ENCODE data around the gene GABRG2. TPM values are rescaled to one million over a fixed set of nuclear protein-coding genes. Genes with fewer than 3 reads are reported as not detected.
A peak's percentile ranks its signal among the peaks of the same experiment; 100 is the strongest.

GABRG2 gene
- total RNA-seq, 1 experiment from 2014 or later: 0.73 TPM

DNA sequence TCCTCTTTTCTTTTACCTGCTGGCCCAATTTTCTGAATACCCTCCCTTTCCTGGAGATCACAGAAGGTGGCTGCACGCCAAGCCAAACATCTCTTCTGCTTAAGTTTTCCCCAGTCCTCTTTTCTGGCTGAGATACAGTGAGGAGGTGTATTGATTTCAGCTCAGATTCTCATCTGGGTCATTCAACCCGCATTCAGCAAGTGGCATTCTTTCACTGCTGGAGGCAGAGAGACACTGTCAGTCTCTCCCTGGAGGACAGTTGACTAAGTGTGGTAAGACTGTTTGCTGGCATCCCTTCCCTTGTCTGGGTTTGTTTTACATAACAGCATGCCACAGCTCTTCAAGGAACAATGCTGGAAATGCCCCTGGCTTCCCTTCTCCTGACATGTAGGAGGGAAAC is 60.5 kb downstream of the GABRG2 start:
- Histone ChIP-seq H3K36me3 (replicated peaks; ENCODE audit: control insufficient read depth, insufficient read depth, low read length) (no peaks in the 10 kb centered on the region), H3K27me3 (ENCODE audit: control insufficient read depth, insufficient read depth, low read length) (no peaks in the 10 kb centered on the region), H3K4me3 (ENCODE audit: insufficient read depth, low read depth, low read length) (no peak overlapping the region)
- DNase-seq: peak; percentile 16

DNA sequence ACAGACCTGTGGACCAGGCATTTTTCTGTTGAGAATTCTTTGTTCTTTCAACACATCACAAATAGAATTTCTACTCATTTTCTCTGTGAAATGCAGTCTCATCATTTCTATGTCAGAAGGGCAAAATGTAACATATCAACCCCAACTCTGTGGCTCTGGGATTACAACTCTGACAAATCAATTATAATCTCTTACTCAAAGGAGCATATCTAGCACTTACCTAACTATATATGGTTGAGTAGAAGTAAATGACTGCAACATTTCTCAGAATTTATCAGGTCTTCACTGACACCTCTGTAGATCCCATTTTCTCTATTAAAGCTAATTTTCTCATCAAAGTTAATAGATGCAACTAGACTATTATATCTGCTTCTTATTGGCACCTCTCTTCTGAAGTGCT is 64.8 kb downstream of the GABRG2 start:
- H3K27me3 ChIP-seq (ENCODE audit: control insufficient read depth, insufficient read depth, low read length): no peaks in the 10 kb centered on the region
- no peak for DNase-seq
- H3K4me3 ChIP-seq (ENCODE audit: insufficient read depth, low read depth, low read length): no peak overlapping the region
- no peaks in the 10 kb centered on the region for H3K36me3 ChIP-seq (replicated peaks; ENCODE audit: control insufficient read depth, insufficient read depth, low read length)

- Histone ChIP-seq H3K36me3 (replicated peaks; ENCODE audit: control insufficient read depth, insufficient read depth, low read length) (no peaks in the 10 kb centered on the region), H3K4me3 (ENCODE audit: insufficient read depth, low read depth, low read length) (no peak overlapping the region), H3K27me3 (ENCODE audit: control insufficient read depth, insufficient read depth, low read length) (no peaks in the 10 kb centered on the region)
- no peak for DNase-seq
Observed at GRCh38 chr5:162139190-162139589, 71.6 kb downstream of the GABRG2 start.

- Histone ChIP-seq H3K4me3 (ENCODE audit: insufficient read depth, low read depth, low read length) (no peak overlapping the region), H3K27me3 (ENCODE audit: control insufficient read depth, insufficient read depth, low read length) (no peaks in the 10 kb centered on the region), H3K36me3 (replicated peaks; ENCODE audit: control insufficient read depth, insufficient read depth, low read length) (no peaks in the 10 kb centered on the region)
- no peak for DNase-seq
Observed at GRCh38 chr5:162154242-162154641, 86.7 kb downstream of the GABRG2 start.

DNA sequence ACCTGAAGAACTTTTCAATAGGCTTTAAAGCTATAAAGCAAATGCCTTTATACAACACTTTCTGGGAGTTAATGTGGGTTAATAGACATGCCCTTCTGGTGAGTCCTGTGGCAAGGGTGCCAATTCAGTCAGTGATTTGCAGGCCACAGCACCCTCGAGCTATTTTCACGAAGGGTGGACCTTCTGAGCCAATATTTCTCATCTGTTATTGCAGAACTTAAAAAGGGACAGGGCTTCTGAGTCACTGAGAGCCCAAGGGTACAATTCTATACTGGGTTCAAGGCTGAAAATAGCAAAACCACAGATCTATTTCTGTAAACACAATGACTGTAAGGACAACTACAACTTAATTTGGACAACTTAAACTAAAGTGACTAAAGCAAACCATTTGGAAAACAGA is 92.8 kb downstream of the GABRG2 start:
- Histone ChIP-seq H3K27me3 (ENCODE audit: control insufficient read depth, insufficient read depth, low read length) (no peaks in the 10 kb centered on the region), H3K4me3 (ENCODE audit: insufficient read depth, low read depth, low read length) (no peak overlapping the region), H3K36me3 (replicated peaks; ENCODE audit: control insufficient read depth, insufficient read depth, low read length) (no peaks in the 10 kb centered on the region)
- DNase-seq: no peak

DNA sequence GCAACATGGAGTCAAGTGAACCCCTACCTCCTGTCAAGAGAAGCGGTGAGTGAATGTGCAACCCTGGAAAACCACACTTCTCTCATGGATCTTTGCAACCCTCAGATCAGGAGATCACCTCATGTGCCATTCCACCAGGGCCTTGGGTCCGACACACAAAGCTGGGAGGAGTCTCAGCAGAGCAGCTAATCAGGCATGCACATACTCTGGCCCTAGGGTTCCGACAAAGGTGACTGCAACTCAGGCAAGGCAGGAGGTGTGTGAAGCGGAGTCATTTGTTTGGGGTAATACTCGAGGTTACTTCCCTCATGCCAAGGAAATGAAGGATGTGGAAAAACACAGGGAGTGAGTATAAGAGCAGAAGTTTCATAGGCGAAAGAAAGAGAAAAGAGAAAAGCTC is 96.1 kb downstream of the GABRG2 start:
- no peaks in the 10 kb centered on the region for H3K27me3 ChIP-seq (ENCODE audit: control insufficient read depth, insufficient read depth, low read length)
- no peak for DNase-seq
- no peaks in the 10 kb centered on the region for H3K36me3 ChIP-seq (replicated peaks; ENCODE audit: control insufficient read depth, insufficient read depth, low read length)
- H3K4me3 ChIP-seq (ENCODE audit: insufficient read depth, low read depth, low read length): no peak overlapping the region

DNA sequence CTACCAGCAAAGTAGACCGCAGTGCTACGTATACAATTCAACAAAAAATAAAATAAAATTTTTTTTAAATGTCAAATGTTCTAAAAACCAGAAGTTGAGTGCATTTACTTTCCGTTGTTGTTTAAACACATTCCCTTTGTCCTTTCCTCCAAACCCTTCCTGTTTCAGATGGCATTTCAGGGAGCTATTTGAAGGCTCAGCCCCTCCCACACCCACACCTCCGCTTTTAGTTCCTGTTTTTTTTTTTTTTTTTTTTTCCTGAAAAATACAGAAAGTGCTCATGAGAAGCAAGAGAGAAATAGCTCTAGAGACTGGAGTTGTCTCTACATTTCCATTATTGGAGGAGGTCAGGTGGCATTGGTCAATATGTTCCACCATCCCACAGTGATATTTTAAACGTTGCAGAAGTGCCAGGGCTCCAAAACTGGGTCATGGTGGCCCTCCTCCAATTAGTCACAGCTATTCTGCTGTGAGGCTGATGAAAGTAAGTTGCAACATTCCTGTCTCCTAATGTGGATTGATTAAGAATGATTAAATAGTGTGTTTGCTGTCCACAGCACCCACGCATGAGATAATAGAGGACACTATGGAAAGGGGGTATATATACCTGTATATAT is 106.9 kb downstream of the GABRG2 start:
- H3K36me3 ChIP-seq (replicated peaks; ENCODE audit: control insufficient read depth, insufficient read depth, low read length): no peaks in the 10 kb centered on the region
- no peak for DNase-seq
- H3K4me3 ChIP-seq (ENCODE audit: insufficient read depth, low read depth, low read length): no peak overlapping the region
- H3K27me3 ChIP-seq (ENCODE audit: control insufficient read depth, insufficient read depth, low read length): no peaks in the 10 kb centered on the region

DNA sequence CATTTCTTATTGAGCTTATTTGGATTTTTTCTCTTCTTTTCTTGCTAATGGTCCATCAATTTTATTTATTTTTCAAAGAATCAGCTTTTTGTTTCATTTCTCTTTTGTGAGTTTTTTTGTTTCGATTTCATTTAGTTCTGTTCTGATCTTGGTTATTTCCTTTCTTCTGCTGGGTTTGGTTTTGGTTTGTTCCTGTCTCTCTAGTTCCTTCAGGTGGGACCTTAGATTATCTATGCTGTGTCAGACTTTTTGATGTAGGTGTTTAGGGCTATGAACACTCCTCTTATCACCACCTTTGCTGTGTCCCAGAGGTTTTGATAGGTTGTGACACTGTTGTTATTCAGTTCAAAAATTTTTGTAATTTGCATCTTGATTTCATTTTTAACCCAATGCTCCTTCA is 119.8 kb downstream of the GABRG2 start:
- H3K27me3 ChIP-seq (ENCODE audit: control insufficient read depth, insufficient read depth, low read length): no peaks in the 10 kb centered on the region
- no peak overlapping the region for H3K4me3 ChIP-seq (ENCODE audit: insufficient read depth, low read depth, low read length)
- H3K36me3 ChIP-seq (replicated peaks; ENCODE audit: control insufficient read depth, insufficient read depth, low read length): no peaks in the 10 kb centered on the region
- DNase-seq: no peak

- DNase-seq: no peak
- H3K4me3 ChIP-seq (ENCODE audit: insufficient read depth, low read depth, low read length): no peak overlapping the region
- H3K27me3 ChIP-seq (ENCODE audit: control insufficient read depth, insufficient read depth, low read length): no peaks in the 10 kb centered on the region
- no peaks in the 10 kb centered on the region for H3K36me3 ChIP-seq (replicated peaks; ENCODE audit: control insufficient read depth, insufficient read depth, low read length)
Observed at GRCh38 chr5:162189719-162190118, 122.1 kb downstream of the GABRG2 start.

DNA sequence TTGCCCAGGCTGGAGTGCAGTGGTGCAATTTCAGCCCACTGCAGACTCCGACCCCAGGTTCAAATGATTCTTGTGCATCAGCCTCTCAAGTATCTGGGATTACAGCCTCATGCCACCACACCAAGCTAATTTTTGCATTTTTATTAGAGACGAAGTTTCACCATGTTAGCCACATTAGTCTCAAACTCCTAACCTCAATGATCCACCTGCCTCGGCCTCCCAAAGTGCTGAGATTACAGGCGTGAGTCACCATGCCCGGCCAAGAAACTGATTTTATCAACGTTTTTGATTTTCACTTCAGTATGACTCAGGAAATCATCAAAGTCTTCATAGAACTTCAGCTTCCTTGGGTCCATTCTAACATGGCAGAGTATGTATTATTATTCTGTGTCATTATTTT is 125.4 kb downstream of the GABRG2 start:
- DNase-seq: no peak
- no peak overlapping the region for H3K4me3 ChIP-seq (ENCODE audit: insufficient read depth, low read depth, low read length)
- no peaks in the 10 kb centered on the region for H3K27me3 ChIP-seq (ENCODE audit: control insufficient read depth, insufficient read depth, low read length)
- H3K36me3 ChIP-seq (replicated peaks; ENCODE audit: control insufficient read depth, insufficient read depth, low read length): no peaks in the 10 kb centered on the region

- Histone ChIP-seq H3K4me3 (ENCODE audit: insufficient read depth, low read depth, low read length) (no peak overlapping the region), H3K27me3 (ENCODE audit: control insufficient read depth, insufficient read depth, low read length) (no peaks in the 10 kb centered on the region), H3K36me3 (replicated peaks; ENCODE audit: control insufficient read depth, insufficient read depth, low read length) (no peaks in the 10 kb centered on the region)
- no peak for DNase-seq
Observed at GRCh38 chr5:162196351-162196750, 128.8 kb downstream of the GABRG2 start.

DNA sequence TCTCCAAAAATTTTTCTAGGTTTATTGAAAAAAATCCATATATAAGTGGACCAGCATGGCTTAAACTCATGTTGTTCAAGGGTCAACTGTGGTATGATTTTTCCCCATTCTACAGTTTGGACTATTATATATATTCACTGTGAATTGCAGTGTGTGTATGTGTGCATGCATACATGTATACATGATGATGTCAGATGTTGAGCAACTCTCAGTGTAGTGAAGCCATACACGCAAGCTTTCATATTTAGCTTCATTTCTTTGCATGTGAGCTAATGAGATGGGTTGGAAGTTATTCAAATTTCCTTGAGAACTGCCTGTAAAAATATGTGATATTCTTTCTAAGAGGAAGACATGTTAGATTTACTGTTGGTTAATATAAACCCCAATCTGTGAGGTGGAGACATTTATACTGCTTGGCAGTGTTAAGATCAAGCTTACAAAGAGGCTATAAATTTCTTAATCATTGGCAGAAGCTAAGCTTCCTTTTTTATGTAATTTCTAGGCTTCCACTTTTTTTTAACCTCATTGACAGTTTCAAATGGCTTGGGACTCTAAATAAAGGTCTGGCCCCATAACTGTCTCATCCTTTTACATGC is 134.8 kb downstream of the GABRG2 start:
- H3K27me3 ChIP-seq (ENCODE audit: control insufficient read depth, insufficient read depth, low read length): no peaks in the 10 kb centered on the region
- H3K4me3 ChIP-seq (ENCODE audit: insufficient read depth, low read depth, low read length): no peak overlapping the region
- H3K36me3 ChIP-seq (replicated peaks; ENCODE audit: control insufficient read depth, insufficient read depth, low read length): no peaks in the 10 kb centered on the region
- no peak for DNase-seq

Other genes starting within 250 kb of the GABRG2 start
- 0.76 and 1.4 TPM in 2 replicates for gene GABRA1, start 219.7 kb upstream of the GABRG2 start, total RNA-seq (2014; rRNA removed; shearing (Covaris generic))